HEK293 (cell line): Measurements from ENCODE around the gene RRAGB.

Experiments used
- CTCF ChIA-PET: fragments of 350-600 bp; formaldehyde crosslinking; extraction: SDS; loops from one replicate; lab custom pipeline; 2021; ENCODE audit warnings: antibody characterized with exemption; lab: Yijun Ruan, JAX
- POLR2A ChIA-PET: fragments of 300-600 bp; formaldehyde crosslinking; extraction: SDS; loops from one replicate; lab custom pipeline; 2020; ENCODE audit warnings: antibody characterized with exemption, inconsistent platforms; lab: Yijun Ruan, JAX
- H3K27ac ChIP-seq: fragments of 200-500 bp; sonication (Bioruptor generic); 2 replicates; pipeline ENCODE4 v1.5.1; 2014; ENCODE audit warnings: low read depth, low read length, control low read depth, inconsistent platforms; ENCODE audit errors: extremely low read depth
- H3K36me3 ChIP-seq, 2 experiments: fragments of 200-500 bp in 1 of 2; sonication (Bioruptor generic) in 1 of 2; 1 replicate in 1 of 2; 2 replicates in 1 of 2; pipeline ENCODE4 v1.5.1; 2014 to 2017; ENCODE audit warnings: inconsistent platforms in 2 of 2, low read length in 2 of 2; ENCODE audit not compliant: control insufficient read depth in 2 of 2, insufficient read depth in 1 of 2
- H3K4me1 ChIP-seq: fragments of 200-500 bp; sonication (Bioruptor generic); 2 replicates; pipeline ENCODE4 v1.5.1; 2014; ENCODE audit warnings: mild to moderate bottlenecking, low read length, inconsistent platforms; ENCODE audit not compliant: control insufficient read depth, insufficient read depth
- H3K4me3 ChIP-seq: 2 replicates; pipeline ENCODE4 v1.5.1; 2011; ENCODE audit warnings: low read depth, mild to moderate bottlenecking, control low read depth, low read length, moderate library complexity
- H3K9me3 ChIP-seq: fragments of 200-500 bp; sonication (Bioruptor generic); 2 replicates; pipeline ENCODE4 v1.5.1; 2014; ENCODE audit warnings: low read depth, low read length, inconsistent platforms; ENCODE audit not compliant: control insufficient read depth, insufficient read depth
- BCL11B ChIP-seq: fragments of 450-650 bp; formaldehyde crosslinking; IDR thresholded peaks from 2 replicates; pipeline ENCODE4 v1.5.1; 2016; ENCODE audit warnings: low read depth, missing biosample characterization, missing genetic modification characterization
- GFI1B ChIP-seq: fragments of 450-650 bp; formaldehyde crosslinking; IDR thresholded peaks from 2 replicates; pipeline ENCODE4 v1.5.1; 2016; ENCODE audit warnings: missing biosample characterization, missing genetic modification characterization
- KLF8 ChIP-seq: fragments of 450-650 bp; formaldehyde crosslinking; IDR thresholded peaks from 2 replicates; pipeline ENCODE4 v1.5.1; 2016; ENCODE audit warnings: missing biosample characterization, missing genetic modification characterization
- PRDM4 ChIP-seq: fragments of 450-650 bp; formaldehyde crosslinking; IDR thresholded peaks from 2 replicates; pipeline ENCODE4 v1.5.1; 2017; ENCODE audit warnings: missing biosample characterization, missing genetic modification characterization
- REPIN1 ChIP-seq: fragments of 450-650 bp; formaldehyde crosslinking; IDR thresholded peaks from 2 replicates; pipeline ENCODE4 v1.5.1; 2017; ENCODE audit warnings: missing biosample characterization, missing genetic modification characterization, low read depth
- SP2 ChIP-seq: fragments of 450-650 bp; formaldehyde crosslinking; IDR thresholded peaks from 2 replicates; pipeline ENCODE4 v1.5.1; 2016; ENCODE audit warnings: missing biosample characterization, missing genetic modification characterization
- SP7 ChIP-seq: fragments of 450-650 bp; formaldehyde crosslinking; IDR thresholded peaks from 2 replicates; pipeline ENCODE4 v1.5.1; 2016; ENCODE audit warnings: missing biosample characterization, missing genetic modification characterization
- ZBTB10 ChIP-seq: fragments of 450-650 bp; formaldehyde crosslinking; IDR thresholded peaks from 2 replicates; pipeline ENCODE4 v1.5.1; 2016; ENCODE audit warnings: missing biosample characterization, missing genetic modification characterization
- ZBTB6 ChIP-seq: fragments of 450-650 bp; formaldehyde crosslinking; IDR thresholded peaks from 2 replicates; pipeline ENCODE4 v1.5.1; 2017; ENCODE audit warnings: missing biosample characterization, missing genetic modification characterization
- ZNF138 ChIP-seq: fragments of 450-650 bp; formaldehyde crosslinking; IDR thresholded peaks from 2 replicates; pipeline ENCODE4 v1.5.1; 2016; ENCODE audit warnings: missing biosample characterization, missing genetic modification characterization, borderline replicate concordance
- ZNF146 ChIP-seq: fragments of 450-650 bp; formaldehyde crosslinking; IDR thresholded peaks from 2 replicates; pipeline ENCODE4 v1.5.1; 2016; ENCODE audit warnings: missing biosample characterization, missing genetic modification characterization
- ZNF16 ChIP-seq: fragments of 450-650 bp; formaldehyde crosslinking; IDR thresholded peaks from 2 replicates; pipeline ENCODE4 v1.5.1; 2016; ENCODE audit warnings: low read depth, missing biosample characterization, missing genetic modification characterization
- ZNF19 ChIP-seq: fragments of 450-650 bp; formaldehyde crosslinking; IDR thresholded peaks from 2 replicates; pipeline ENCODE4; 2016; ENCODE audit warnings: missing biosample characterization, missing genetic modification characterization, low read depth
- ZNF202 ChIP-seq: fragments of 450-650 bp; formaldehyde crosslinking; IDR thresholded peaks from 2 replicates; pipeline ENCODE4 v1.5.1; 2016; ENCODE audit warnings: missing biosample characterization, missing genetic modification characterization, borderline replicate concordance
- ZNF354C ChIP-seq: fragments of 450-650 bp; formaldehyde crosslinking; IDR thresholded peaks from 2 replicates; pipeline ENCODE4 v1.5.1; 2016; ENCODE audit warnings: missing biosample characterization, missing genetic modification characterization, low read depth, borderline replicate concordance
- ZNF391 ChIP-seq: fragments of 450-650 bp; formaldehyde crosslinking; IDR thresholded peaks from 2 replicates; pipeline ENCODE4 v1.5.1; 2016; ENCODE audit warnings: low read depth, missing biosample characterization, missing genetic modification characterization, borderline replicate concordance
- ZNF394 ChIP-seq: fragments of 450-650 bp; formaldehyde crosslinking; IDR thresholded peaks from 2 replicates; pipeline ENCODE4 v1.5.1; 2016; ENCODE audit warnings: missing biosample characterization, missing genetic modification characterization, mild to moderate bottlenecking, moderate library complexity, borderline replicate concordance
- ZNF404 ChIP-seq: fragments of 450-650 bp; formaldehyde crosslinking; IDR thresholded peaks from 2 replicates; pipeline ENCODE4 v1.5.1; 2017; ENCODE audit warnings: missing biosample characterization, missing genetic modification characterization
- ZNF501 ChIP-seq: fragments of 450-650 bp; formaldehyde crosslinking; IDR thresholded peaks from 2 replicates; pipeline ENCODE4 v1.5.1; 2016; ENCODE audit warnings: missing biosample characterization, missing genetic modification characterization
- ZNF560 ChIP-seq: fragments of 450-650 bp; formaldehyde crosslinking; IDR thresholded peaks from 2 replicates; pipeline ENCODE4 v1.5.1; 2017; ENCODE audit warnings: missing biosample characterization, missing genetic modification characterization, borderline replicate concordance
- ZNF629 ChIP-seq: fragments of 450-650 bp; formaldehyde crosslinking; IDR thresholded peaks from 2 replicates; pipeline ENCODE4 v1.5.1; 2017; ENCODE audit warnings: missing biosample characterization, missing genetic modification characterization
- ZNF660 ChIP-seq: fragments of 450-650 bp; IDR thresholded peaks from 2 replicates; pipeline ENCODE4 v1.5.1; 2018; ENCODE audit warnings: missing biosample characterization, mild to moderate bottlenecking, missing genetic modification characterization
- ZNF785 ChIP-seq: fragments of 450-650 bp; formaldehyde crosslinking; IDR thresholded peaks from 2 replicates; pipeline ENCODE4 v1.5.1; 2016; ENCODE audit warnings: missing biosample characterization, missing genetic modification characterization
- ZNF843 ChIP-seq: fragments of 450-650 bp; formaldehyde crosslinking; IDR thresholded peaks from 2 replicates; pipeline ENCODE4 v1.5.1; 2016; ENCODE audit warnings: missing biosample characterization, missing genetic modification characterization

Gene RRAGB

GRCh38 chrX:55695227-55696018 lies 22.1 kb upstream of the RRAGB start (continued):
- TF ChIP-seq SP7 (tag by site-specific recombination) (no peak), ZNF843 (tag by site-specific recombination) (no peak), ZNF394 (tag by site-specific recombination) (no peak), SP2 (tag by site-specific recombination) (no peak)
- TF ChIP-seq, all 188 proteins: peak for 0

GRCh38 chrX:55697381-55697780 lies 20.2 kb upstream of the RRAGB start:
- POLR2A ChIA-PET = no interaction called here

More at GRCh38 chrX:55697381-55697780, 20.2 kb upstream of the RRAGB start:
- Histone ChIP-seq H3K27ac (no peak overlapping the region), H3K9me3 (no peaks in the 10 kb centered on the region), H3K4me3 (no peak overlapping the region), H3K4me1 (no peaks in the 10 kb centered on the region), H3K36me3 (no peaks in the 10 kb centered on the region)
- CTCF ChIA-PET = interaction anchor here (0.6 kb wide), 1 partner anchor 1757 kb away, joined by 3 read pairs; no protein-coding TSS in a partner anchor
- TF ChIP-seq REPIN1 (tag by site-specific recombination) (no peak), GFI1B (tag by site-specific recombination) (no peak), ZNF19 (tag by site-specific recombination) (no peak), ZNF16 (tag by site-specific recombination) (no peak), ZNF146 (tag by site-specific recombination) (no peak), ZBTB10 (tag by site-specific recombination) (no peak), BCL11B (tag by site-specific recombination) (no peak), ZNF660 (tag by site-specific recombination) (no peak), ZNF404 (tag by site-specific recombination) (no peak), ZNF138 (tag by site-specific recombination) (no peak), PRDM4 (no peak), KLF8 (tag by site-specific recombination) (no peak), ZNF391 (no peak), ZNF629 (tag by site-specific recombination) (no peak), ZNF354C (tag by site-specific recombination) (no peak), ZNF501 (tag by site-specific recombination) (no peak), ZNF785 (tag by site-specific recombination) (no peak), ZNF202 (no peak), ZNF560 (tag by site-specific recombination) (no peak), ZBTB6 (tag by site-specific recombination) (no peak)
